GM10266 (cell line): ENCODE results near the gene G2E3.
"Not testable (repeated sequence)": the region's sequence is repeated elsewhere in the genome, so short reads cannot be mapped to it uniquely, and the experiment has no call there.

ENCODE experiments used
- DNase-seq: peaks from one replicate; pipeline ENCODE4 v3.0.0; 2012; ENCODE audit errors: extremely low spot score
- TF ChIP-seq, protein P1 (sequence below): IDR thresholded peaks from 2 replicates; pipeline ENCODE4 v1.5.1; 2012; ENCODE audit warnings: mild to moderate bottlenecking, low read depth; ENCODE audit not compliant: control insufficient read depth, insufficient read depth; ENCODE audit errors: missing control alignments

G2E3 gene

DNA sequence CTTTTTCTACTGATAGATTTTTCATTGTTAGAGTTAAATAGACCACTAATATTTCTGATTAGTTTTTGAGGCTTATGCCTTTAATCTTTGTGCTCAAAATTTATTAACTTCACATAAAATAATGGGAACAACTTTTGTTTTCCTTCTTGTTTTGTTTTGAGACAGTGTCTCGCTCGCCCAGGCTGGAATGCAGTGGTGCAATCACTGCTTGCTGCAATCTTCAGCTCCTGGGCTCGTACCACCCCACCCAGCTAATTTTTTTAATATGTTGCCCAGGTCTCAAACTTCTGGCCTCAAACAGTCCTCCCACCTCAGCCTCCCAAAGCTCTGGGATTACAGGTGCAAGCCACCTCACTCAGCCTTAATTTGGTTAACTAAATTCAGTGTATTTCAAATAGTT, 80.0 kb downstream of the G2E3 start:
- TF ChIP-seq, protein P1, sequence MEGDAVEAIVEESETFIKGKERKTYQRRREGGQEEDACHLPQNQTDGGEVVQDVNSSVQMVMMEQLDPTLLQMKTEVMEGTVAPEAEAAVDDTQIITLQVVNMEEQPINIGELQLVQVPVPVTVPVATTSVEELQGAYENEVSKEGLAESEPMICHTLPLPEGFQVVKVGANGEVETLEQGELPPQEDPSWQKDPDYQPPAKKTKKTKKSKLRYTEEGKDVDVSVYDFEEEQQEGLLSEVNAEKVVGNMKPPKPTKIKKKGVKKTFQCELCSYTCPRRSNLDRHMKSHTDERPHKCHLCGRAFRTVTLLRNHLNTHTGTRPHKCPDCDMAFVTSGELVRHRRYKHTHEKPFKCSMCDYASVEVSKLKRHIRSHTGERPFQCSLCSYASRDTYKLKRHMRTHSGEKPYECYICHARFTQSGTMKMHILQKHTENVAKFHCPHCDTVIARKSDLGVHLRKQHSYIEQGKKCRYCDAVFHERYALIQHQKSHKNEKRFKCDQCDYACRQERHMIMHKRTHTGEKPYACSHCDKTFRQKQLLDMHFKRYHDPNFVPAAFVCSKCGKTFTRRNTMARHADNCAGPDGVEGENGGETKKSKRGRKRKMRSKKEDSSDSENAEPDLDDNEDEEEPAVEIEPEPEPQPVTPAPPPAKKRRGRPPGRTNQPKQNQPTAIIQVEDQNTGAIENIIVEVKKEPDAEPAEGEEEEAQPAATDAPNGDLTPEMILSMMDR: no peak
- no peak for DNase-seq

- DNase-seq: no peak
- TF ChIP-seq, protein P1: no peak
Measured at GRCh38 chr14:30641207-30641606, 82.2 kb downstream of the G2E3 start.

- DNase-seq: not testable (repeated sequence)
Measured at GRCh38 chr14:30644462-30644861, 85.5 kb downstream of the G2E3 start.

GRCh38 chr14:30645600-30645999, 86.6 kb downstream of the G2E3 start:
- DNase-seq: no peak
- TF ChIP-seq, protein P1: no peak

DNA sequence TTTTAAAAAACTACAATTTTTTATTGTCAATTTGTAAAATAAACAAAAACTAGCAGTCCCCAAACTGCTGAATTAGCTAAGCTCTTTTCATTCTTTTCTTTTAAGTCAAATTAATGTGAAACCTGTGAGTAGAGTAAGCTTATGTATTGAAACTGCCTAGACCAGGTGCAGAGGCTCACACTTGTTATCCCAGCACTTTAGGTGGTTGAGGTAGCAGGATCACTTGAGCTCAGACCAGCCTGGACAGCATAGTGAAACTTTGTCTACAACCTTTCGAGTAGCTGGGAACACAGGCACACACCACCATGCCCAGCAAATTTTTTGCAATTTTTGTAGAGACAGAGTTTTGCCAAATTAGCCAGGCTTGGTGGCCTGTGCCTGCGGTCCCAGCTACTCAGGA, 89.5 kb downstream of the G2E3 start:
- TF ChIP-seq, protein P1: no peak
- DNase-seq: no peak

DNA sequence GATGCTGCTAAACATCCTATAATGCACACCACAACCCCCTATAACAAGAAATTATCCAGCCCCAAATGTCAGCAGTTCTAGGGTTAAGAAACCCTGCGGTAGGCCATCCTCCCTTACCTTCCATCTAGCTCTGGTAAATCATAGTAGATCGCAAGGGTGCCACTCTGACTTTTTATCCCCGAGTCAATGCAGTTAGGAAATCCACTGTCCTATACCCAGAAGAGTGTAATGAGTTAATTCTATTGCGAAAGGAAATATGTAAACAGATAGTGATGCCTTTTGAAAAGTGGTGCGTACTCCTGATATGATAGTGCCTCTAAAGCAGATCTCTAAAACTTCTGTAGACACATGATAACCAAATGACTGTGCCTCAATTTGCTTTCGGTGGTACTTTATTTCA, 93.0 kb downstream of the G2E3 start:
- DNase-seq: no peak
- TF ChIP-seq, protein P1: no peak

DNA sequence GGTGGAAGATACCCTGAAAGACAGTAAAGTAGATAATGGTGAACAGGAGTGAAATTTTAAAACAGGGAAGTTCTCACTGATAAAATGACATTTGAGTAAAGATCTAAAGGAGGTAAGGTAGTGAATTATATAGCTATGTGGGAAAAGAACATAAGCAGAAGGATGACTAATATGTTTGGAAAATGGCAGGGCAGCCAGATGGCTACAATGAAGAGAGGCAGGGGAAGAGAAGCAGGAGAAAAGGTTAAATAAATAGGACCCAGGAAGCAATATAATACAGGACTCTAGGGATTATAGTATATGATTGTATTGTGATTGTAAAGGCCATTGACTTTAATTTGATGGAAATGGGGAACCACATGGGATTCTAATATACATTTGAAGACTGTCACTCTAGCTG, 96.2 kb downstream of the G2E3 start:
- no peak for DNase-seq

DNA sequence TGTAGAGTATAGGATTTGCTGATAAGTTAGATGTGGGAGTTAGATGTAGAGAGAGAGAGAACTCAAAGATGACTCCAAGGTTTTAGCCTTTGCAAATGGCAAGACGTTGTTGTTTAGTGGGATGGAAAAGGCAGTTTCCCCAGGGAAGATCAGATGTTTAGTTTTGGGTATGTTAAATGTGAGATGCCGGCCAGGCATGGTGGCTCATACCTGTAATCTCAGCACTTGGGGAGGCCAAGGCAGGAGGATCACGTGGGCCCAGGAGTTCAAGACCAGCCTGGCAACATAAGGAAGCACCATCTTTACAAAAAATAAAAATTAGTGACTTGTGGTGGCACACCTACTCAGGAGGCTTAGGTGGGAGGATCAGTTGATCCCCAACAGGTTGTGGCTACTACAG, 96.7 kb downstream of the G2E3 start:
- TF ChIP-seq, protein P1: no peak
- no peak for DNase-seq

More for the DNA sequence above, 96.2 kb downstream of the G2E3 start:
- TF ChIP-seq, protein P1: no peak
